ENCODE data around the gene TRIP13. TPM values are rescaled to one million over a fixed set of nuclear protein-coding genes. Genes with fewer than 3 reads are reported as not detected.
"Not testable (repeated sequence)": the region's sequence is repeated elsewhere in the genome, so short reads cannot be mapped to it uniquely, and the experiment has no call there.

The TRIP13 gene
- polyA plus RNA-seq, 1 experiment, result 20.4 TPM

DNA sequence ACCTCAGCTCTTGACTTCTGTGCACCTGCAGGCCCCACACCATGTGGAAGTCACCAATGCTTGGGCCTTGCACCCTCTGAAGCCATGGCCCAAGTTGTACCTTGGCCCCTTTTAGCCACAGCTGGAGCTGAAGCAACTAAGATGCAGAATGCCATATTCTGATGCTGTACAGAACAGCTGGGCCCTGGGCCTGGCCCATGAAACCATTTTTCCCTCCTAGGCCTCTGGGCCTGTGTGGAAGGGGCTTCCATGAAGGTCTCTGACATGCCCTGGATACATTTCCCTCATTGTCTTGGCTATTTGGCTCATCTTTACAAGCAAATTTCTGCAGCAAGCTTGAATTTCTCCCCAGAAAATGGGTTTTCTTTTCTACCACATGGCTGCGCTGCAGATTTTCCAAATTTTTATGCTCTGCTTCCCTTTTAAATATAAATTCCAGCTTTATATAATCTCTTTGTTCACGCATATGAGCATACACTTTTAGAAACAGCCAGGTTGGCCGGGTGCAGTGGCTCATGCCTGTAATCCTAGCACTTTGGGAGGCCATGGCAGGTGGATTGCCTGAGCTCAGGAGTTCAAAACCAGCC is 41.8 kb downstream of the TRIP13 start:
- ChIA-PET POLR2A (interaction anchor here (0.6 kb wide), 1 partner anchor 240 kb away, joined by 4 read pairs; no protein-coding TSS in a partner anchor), CTCF (interaction anchor here (0.6 to 9.5 kb wide), 29 partner anchors 11 to 732 kb away, joined by 3 to 151 read pairs (median 3); partner anchors contain the start of gene NKD2)
- not testable (repeated sequence) for DNase-seq (ENCODE audit: low read depth); H3K36me3 ChIP-seq (ENCODE audit: control insufficient read depth, insufficient read depth, low read length); H3K4me3 ChIP-seq (ENCODE audit: low read depth, low read length)
- peaks cover 21% of the 10 kb centered on the region for H3K27me3 ChIP-seq (ENCODE audit: control insufficient read depth, insufficient read depth, low read length)
- TF ChIP-seq, protein P1, sequence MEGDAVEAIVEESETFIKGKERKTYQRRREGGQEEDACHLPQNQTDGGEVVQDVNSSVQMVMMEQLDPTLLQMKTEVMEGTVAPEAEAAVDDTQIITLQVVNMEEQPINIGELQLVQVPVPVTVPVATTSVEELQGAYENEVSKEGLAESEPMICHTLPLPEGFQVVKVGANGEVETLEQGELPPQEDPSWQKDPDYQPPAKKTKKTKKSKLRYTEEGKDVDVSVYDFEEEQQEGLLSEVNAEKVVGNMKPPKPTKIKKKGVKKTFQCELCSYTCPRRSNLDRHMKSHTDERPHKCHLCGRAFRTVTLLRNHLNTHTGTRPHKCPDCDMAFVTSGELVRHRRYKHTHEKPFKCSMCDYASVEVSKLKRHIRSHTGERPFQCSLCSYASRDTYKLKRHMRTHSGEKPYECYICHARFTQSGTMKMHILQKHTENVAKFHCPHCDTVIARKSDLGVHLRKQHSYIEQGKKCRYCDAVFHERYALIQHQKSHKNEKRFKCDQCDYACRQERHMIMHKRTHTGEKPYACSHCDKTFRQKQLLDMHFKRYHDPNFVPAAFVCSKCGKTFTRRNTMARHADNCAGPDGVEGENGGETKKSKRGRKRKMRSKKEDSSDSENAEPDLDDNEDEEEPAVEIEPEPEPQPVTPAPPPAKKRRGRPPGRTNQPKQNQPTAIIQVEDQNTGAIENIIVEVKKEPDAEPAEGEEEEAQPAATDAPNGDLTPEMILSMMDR (IDR thresholded peaks at IDR 0.05; ENCODE audit: insufficient read depth, low read depth, low read length), result peak; percentile 50

DNA sequence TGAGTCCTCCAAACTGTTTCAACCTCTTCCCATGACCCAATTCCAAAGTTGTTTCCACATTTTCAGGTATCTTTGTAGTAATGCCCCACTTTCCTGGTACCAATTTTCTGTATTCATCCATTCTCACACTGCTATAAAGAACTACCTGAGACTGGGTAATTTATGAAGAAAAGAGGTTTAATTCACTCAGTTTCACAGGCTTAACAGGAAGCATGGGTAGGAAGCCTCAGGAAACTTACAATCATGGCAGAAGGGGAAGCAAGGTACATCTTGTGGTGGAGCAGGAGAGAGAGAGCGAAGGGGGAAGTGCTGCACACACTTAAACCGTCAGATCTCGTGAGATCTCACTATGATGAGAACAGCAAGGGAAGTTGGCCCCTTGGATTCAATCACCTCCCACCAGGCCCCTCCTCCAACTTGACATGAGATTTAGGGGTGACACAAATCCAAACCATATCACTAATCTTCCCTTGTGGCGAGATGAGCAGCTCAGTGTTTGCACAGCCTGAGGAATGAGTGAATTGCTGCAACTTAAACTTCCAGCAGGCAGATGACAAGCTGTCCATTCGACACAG is 42.9 kb downstream of the TRIP13 start:
- DNase-seq (ENCODE audit: low read depth), result no peak
- Histone ChIP-seq H3K4me3 (ENCODE audit: low read depth, low read length) (no peak overlapping the region), H3K36me3 (ENCODE audit: control insufficient read depth, insufficient read depth, low read length) (no peaks in the 10 kb centered on the region), H3K27me3 (ENCODE audit: control insufficient read depth, insufficient read depth, low read length) (peaks cover 22% of the 10 kb centered on the region)
- TF ChIP-seq, protein P1 (IDR thresholded peaks at IDR 0.05; ENCODE audit: insufficient read depth, low read depth, low read length), result no peak
- ChIA-PET CTCF (interaction anchor here (0.8 to 9.5 kb wide), 10 partner anchors 10 to 264 kb away, joined by 3 to 151 read pairs (median 6); no protein-coding TSS in a partner anchor), POLR2A (no interaction called here)

DNA sequence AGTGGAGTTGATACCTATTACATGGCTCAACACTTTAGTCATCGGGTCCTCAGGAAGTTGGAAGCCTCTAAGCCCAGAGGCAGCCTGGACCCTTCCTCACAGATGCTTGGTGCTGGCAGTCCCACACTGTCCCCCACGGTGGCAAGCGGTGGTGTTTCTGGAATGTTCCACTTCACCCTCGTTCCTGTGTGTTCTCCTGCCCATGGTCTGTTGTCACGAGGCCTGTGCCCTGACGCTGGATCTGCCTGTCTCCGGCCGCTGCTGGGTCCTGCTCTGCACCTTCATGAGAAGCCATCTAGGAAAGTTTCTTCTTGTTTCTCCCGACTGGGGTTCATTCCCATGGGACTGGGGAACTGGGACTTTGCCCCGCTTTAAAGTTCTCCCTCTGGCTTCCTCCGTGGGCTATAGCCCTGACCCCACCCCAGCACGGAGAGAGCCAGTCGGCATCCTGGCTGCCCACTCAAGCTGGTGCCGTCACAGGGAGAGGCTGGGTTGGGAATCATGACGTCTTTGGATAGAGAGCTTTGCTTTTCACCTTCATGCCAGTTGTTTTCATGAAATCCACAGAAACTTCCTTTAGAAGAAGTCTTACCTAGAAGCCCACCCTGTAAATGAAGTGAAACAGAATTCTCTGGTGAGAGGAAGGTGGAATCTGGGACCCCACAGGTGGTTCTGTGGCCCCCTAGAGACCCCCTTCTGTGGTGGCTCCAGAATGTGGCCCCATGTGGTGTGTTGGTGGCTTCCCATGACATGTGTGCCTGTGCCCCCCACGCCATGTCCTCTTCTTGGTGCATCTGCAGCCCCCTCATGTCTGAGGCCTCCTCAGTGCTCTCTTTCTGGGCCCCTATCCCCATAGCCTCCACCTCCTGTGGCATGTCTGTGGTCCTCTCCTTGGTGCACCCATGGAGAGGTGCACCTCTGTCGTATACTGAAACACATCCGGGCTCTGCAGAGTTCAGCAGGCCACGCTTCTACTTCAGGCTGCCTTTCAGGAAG is 43.8 kb downstream of the TRIP13 start:
- DNase-seq (ENCODE audit: low read depth), result no peak
- H3K27me3 ChIP-seq (ENCODE audit: control insufficient read depth, insufficient read depth, low read length), result peaks cover 22% of the 10 kb centered on the region
- no peaks in the 10 kb centered on the region for H3K36me3 ChIP-seq (ENCODE audit: control insufficient read depth, insufficient read depth, low read length)
- ChIA-PET CTCF (interaction anchor here (0.8 to 9.5 kb wide), 10 partner anchors 9 to 265 kb away, joined by 3 to 151 read pairs (median 4); no protein-coding TSS in a partner anchor), POLR2A (no interaction called here)
- H3K4me3 ChIP-seq (ENCODE audit: low read depth, low read length), result no peak overlapping the region
- TF ChIP-seq, protein P1 (IDR thresholded peaks at IDR 0.05; ENCODE audit: insufficient read depth, low read depth, low read length), result no peak

DNA sequence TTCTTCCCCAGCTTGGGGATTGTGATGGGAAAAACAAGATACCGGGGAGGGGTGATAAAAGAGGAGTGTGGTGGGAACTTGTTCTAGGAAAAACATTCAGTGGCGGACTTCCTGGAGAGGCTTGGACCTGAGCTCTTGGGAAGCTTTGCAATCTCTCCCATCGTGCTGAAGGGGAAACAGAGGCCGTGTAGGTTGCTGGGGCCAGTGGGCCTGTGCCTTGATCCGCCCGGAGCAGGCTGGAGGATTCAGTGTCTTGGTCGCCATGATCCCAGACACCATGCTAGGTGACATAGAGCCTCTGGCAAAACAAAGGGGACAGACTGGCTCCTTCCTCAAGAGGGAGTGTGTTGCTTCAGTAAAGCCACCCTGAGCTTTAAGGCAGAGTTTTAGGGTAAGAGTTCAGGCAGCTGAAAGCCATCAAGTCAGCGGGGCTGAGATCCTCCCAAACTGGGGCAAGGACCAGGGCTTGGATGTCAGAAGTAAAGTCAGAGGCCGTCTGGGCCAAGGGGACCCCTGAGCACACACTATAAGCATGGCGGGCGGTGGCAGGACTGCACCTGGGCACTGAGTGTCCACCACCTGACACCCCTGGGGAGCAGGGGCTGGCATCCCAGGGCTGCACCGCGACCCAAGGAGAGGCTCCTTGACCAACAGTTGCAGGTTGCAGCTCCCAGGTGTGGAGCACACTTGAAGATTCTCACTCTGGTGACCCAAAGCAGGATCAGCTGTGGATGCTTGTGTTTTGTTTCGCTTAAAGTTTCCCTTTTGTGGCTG is 44.7 kb downstream of the TRIP13 start:
- Histone ChIP-seq H3K4me3 (ENCODE audit: low read depth, low read length) (no peak overlapping the region), H3K27me3 (ENCODE audit: control insufficient read depth, insufficient read depth, low read length) (peaks cover 21% of the 10 kb centered on the region), H3K36me3 (ENCODE audit: control insufficient read depth, insufficient read depth, low read length) (no peaks in the 10 kb centered on the region)
- TF ChIP-seq, protein P1 (IDR thresholded peaks at IDR 0.05; ENCODE audit: insufficient read depth, low read depth, low read length), result no peak
- CTCF ChIA-PET, result interaction anchor here (0.5 to 9.5 kb wide), 9 partner anchors 14 to 237 kb away, joined by 3 to 151 read pairs (median 3); no protein-coding TSS in a partner anchor
- DNase-seq (ENCODE audit: low read depth), result no peak
- POLR2A ChIA-PET, result no interaction called here
